GM23248 (cell line): ENCODE measurements around the gene ACADSB. TPM values are rescaled to one million over a fixed set of nuclear protein-coding genes. Genes with fewer than 3 reads are reported as not detected.

Source experiments
- DNase-seq: peaks from one replicate; pipeline ENCODE4 v3.0.0-alpha.2; 2015
- H2AFZ ChIP-seq: fragments of 200-600 bp; sonication (generic); 2 replicates; pipeline ENCODE4 v1.6.1; 2016; ENCODE audit warnings: antibody characterized with exemption
- H3F3A ChIP-seq: fragments of 200-600 bp; sonication (generic); 2 replicates; pipeline ENCODE4 v1.6.1; 2016; ENCODE audit warnings: mild to moderate bottlenecking, antibody characterized with exemption, mixed run types; ENCODE audit not compliant: insufficient read depth
- H3K27ac ChIP-seq: fragments of 200-600 bp; sonication (generic); 2 replicates; pipeline ENCODE4 v1.5.1; 2016; ENCODE audit warnings: mild to moderate bottlenecking
- H3K27me3 ChIP-seq: fragments of 200-600 bp; sonication (generic); replicated peaks from 2 replicates; pipeline ENCODE4 v1.6.1; 2016; ENCODE audit warnings: mild to moderate bottlenecking; ENCODE audit not compliant: insufficient read depth
- H3K36me3 ChIP-seq: fragments of 200-600 bp; sonication (generic); 2 replicates; pipeline ENCODE4 v1.6.1; 2016; ENCODE audit warnings: low read depth, mild to moderate bottlenecking
- H3K4me1 ChIP-seq: fragments of 200-600 bp; sonication (generic); 2 replicates; pipeline ENCODE4 v1.6.1; 2016; ENCODE audit warnings: mild to moderate bottlenecking; ENCODE audit not compliant: insufficient read depth
- H3K4me2 ChIP-seq: fragments of 200-600 bp; sonication (generic); one replicate; pipeline ENCODE4 v1.6.1; 2016; ENCODE audit warnings: mild to moderate bottlenecking; ENCODE audit not compliant: unreplicated experiment
- H3K4me3 ChIP-seq: fragments of 200-600 bp; sonication (generic); 2 replicates; pipeline ENCODE4 v1.5.1; 2016; ENCODE audit warnings: mild to moderate bottlenecking
- H3K79me2 ChIP-seq: fragments of 200-600 bp; sonication (generic); 2 replicates; pipeline ENCODE4 v1.6.1; 2016; ENCODE audit warnings: mild to moderate bottlenecking; ENCODE audit not compliant: insufficient read depth
- H3K9ac ChIP-seq: fragments of 200-600 bp; sonication (generic); 2 replicates; pipeline ENCODE4 v1.6.1; 2016; ENCODE audit warnings: mild to moderate bottlenecking
- H3K9me2 ChIP-seq: fragments of 200-600 bp; sonication (generic); 2 replicates; pipeline ENCODE4 v1.6.1; 2016; ENCODE audit warnings: mixed run types, mild to moderate bottlenecking, moderate library complexity; ENCODE audit not compliant: insufficient read depth
- H3K9me3 ChIP-seq: fragments of 200-600 bp; sonication (generic); one replicate; pipeline ENCODE4 v1.6.1; 2017; ENCODE audit warnings: low read depth
- H4K20me1 ChIP-seq: fragments of 200-600 bp; sonication (generic); 2 replicates; pipeline ENCODE4 v1.6.0; 2016; ENCODE audit not compliant: insufficient read depth
- EZH2 ChIP-seq: fragments of 200-600 bp; sonication (generic); IDR thresholded peaks from 2 replicates; pipeline ENCODE4 v1.6.1; 2018; ENCODE audit warnings: antibody characterized with exemption, mild to moderate bottlenecking; ENCODE audit not compliant: insufficient read depth, poor library complexity, severe bottlenecking
- EZH2phosphoT487 ChIP-seq: fragments of 200-600 bp; sonication (generic); IDR thresholded peaks from 2 replicates; pipeline ENCODE4 v1.6.1; 2018; ENCODE audit warnings: antibody characterized with exemption, moderate library complexity, mild to moderate bottlenecking, low read depth; ENCODE audit not compliant: insufficient read depth
- WGBS, 2 experiments: methylation state at CpG; one replicate each; pipeline ENCODE4 v1.1.6; 2015 to 2017; ENCODE audit warnings: low lambda C conversion rate in 2 of 2, low coverage in 1 of 2; ENCODE audit errors: missing lambda C conversion rate in 2 of 2; 5-methylcytosine and 5-hydroxymethylcytosine counted together
- in situ Hi-C: fragments of 300-500 bp; cut with MboI; formaldehyde crosslinking; loops from 2 replicates; pipeline ENCODE4 v1.15.0; 2020
- polyA plus RNA-seq: library from polyadenylated mRNA; unstranded; fragments of >200 nt; fragmentation: Nextera tagmentation; extraction: Ambion mirVana; gene quantifications from 2 replicates; pipeline ENCODE4 v1.2.1, GENCODE V29; 2016
- total RNA-seq: library from RNA; depleted of rRNA; stranded (reverse); fragments of >200 nt; shearing (Covaris generic); gene quantifications from 2 replicates; pipeline ENCODE4 v1.2.3, GENCODE V29; 2014

The ACADSB gene
- total and polyA plus RNA-seq, 2 experiments from 2014 or later, result 3.7 to 10.5 TPM

DNA sequence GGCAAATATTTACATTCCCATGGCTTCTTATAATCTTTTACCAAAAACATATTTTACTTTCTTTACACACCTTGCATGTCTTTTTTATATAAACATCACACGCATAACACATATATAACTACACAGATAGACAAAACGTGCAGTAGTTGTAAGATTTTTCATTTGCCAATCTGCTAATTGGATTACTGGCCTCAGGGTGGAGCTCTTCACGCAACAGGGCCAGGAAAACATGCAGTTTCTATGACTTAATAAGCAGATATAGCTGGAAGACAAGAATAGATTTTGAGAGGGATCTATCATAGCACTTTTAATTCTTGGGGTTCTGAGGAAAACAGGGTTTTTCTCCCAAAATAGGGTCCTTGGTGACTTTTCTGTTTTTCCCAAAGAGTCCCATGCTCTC, 12.7 kb downstream of the ACADSB start:
- Histone ChIP-seq H3K27me3 (no peaks in the 10 kb centered on the region), H3K9ac (no peak overlapping the region), H3F3A (no peaks in the 10 kb centered on the region), H2AFZ (no peak overlapping the region), H3K79me2 (no peaks in the 10 kb centered on the region), H3K36me3 (no peaks in the 10 kb centered on the region), H4K20me1 (no peaks in the 10 kb centered on the region), H3K4me2 (no peak overlapping the region), H3K4me1 (no peaks in the 10 kb centered on the region), H3K27ac (no peak overlapping the region), H3K4me3 (no peak overlapping the region), H3K9me2 (no peaks in the 10 kb centered on the region), H3K9me3 (no peaks in the 10 kb centered on the region)
- TF ChIP-seq EZH2phosphoT487, result no peak
- TF ChIP-seq EZH2, result no peak
- DNase-seq, result peak; percentile 32
- 72 to 74% methylated on average over 3 of the region's 3 CpGs for WGBS, 2 experiments
- in situ Hi-C loops, result no loop called here

DNA sequence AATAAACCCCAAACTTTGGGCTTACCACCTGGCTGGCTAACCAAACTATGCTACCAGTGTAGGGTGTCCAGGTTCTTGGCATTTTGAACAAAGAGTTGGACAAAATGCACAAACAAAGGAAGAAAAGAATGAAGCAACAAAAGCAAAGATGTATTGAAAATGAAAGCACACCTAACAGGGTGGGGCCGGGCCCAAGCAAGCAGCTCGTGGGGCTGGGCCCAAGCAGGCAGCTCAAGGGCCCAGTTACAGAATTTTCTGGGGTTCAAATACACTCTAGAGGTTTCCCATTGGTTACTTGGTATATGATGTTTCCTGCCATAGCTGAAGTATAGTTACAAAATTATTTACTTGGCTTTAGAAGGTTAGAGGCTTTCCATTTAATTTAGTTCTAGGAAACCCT, 15.7 kb downstream of the ACADSB start:
- Histone ChIP-seq H3K9ac (no peak overlapping the region), H3K4me3 (no peak overlapping the region), H4K20me1 (no peaks in the 10 kb centered on the region), H2AFZ (no peak overlapping the region), H3K9me2 (no peaks in the 10 kb centered on the region), H3K27me3 (no peaks in the 10 kb centered on the region), H3K4me2 (no peak overlapping the region), H3F3A (no peaks in the 10 kb centered on the region), H3K4me1 (no peaks in the 10 kb centered on the region), H3K9me3 (no peaks in the 10 kb centered on the region), H3K79me2 (no peaks in the 10 kb centered on the region), H3K27ac (no peak overlapping the region), H3K36me3 (no peaks in the 10 kb centered on the region)
- DNase-seq, result no peak
- no peak for TF ChIP-seq EZH2
- TF ChIP-seq EZH2phosphoT487, result no peak
- in situ Hi-C loops, result no loop called here
- WGBS, 2 experiments, result 69 to 78% methylated on average over 2 of the region's 2 CpGs

DNA sequence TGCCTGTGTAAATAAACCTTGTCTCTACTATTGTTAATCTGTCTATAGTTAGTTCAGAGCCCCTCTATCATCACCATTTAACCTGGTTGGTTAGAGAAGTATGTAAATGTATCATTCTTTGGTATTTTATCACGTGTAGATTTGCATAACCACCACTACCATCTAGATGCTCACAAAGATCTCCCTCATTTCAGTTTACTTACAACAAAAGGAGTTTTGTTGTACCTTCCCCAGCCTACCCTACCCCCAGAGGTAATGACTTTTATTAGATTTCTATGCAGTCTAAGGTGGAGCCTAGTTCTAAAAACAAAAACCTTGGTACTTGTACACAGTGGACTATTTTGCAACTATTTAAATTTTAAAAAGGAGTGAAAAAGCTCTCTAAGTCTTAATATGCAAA, 17.5 kb downstream of the ACADSB start:
- no peak for DNase-seq
- H3K4me1 ChIP-seq, result no peaks in the 10 kb centered on the region
- no peaks in the 10 kb centered on the region for H3K9me3 ChIP-seq
- no peak overlapping the region for H3K4me2 ChIP-seq
- H3K79me2 ChIP-seq, result no peaks in the 10 kb centered on the region
- H4K20me1 ChIP-seq, result no peaks in the 10 kb centered on the region
- TF ChIP-seq EZH2 (no peak), EZH2phosphoT487 (no peak)
- WGBS, 2 experiments, result 27 to 32% methylated on average over 1 of the region's 1 CpG
- H3K36me3 ChIP-seq, result no peaks in the 10 kb centered on the region
- no peaks in the 10 kb centered on the region for H3K9me2 ChIP-seq
- H3K4me3 ChIP-seq, result no peak overlapping the region
- no peak overlapping the region for H3K9ac ChIP-seq
- H3K27ac ChIP-seq, result no peak overlapping the region
- H3K27me3 ChIP-seq, result no peaks in the 10 kb centered on the region
- no peak overlapping the region for H2AFZ ChIP-seq
- no peaks in the 10 kb centered on the region for H3F3A ChIP-seq
- in situ Hi-C loops, result loop anchor here (25.0 kb wide), 1 partner anchor 936 kb away; no protein-coding TSS in a partner anchor

DNA sequence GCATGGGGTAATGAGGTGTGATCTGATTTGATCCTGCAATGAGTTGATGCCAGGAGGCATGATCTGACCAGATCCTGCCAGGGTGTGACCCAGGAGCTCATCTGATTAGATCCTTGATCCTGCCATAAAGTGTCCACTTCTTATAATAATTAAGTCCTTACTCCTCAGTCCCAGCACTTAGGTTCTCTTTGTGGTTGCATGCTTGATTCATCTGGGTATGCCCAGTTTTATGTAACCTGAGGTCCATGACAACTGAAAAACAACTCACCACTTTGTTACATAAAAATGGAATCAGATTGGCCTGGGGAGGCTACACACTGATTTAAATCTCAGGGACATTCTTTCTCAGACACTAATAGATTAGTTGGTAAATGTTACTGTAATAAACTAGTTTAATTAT, 19.1 kb downstream of the ACADSB start:
- no peak overlapping the region for H3K27ac ChIP-seq
- H4K20me1 ChIP-seq, result no peaks in the 10 kb centered on the region
- H2AFZ ChIP-seq, result no peak overlapping the region
- H3K79me2 ChIP-seq, result no peaks in the 10 kb centered on the region
- no peaks in the 10 kb centered on the region for H3K4me1 ChIP-seq
- H3K4me2 ChIP-seq, result no peak overlapping the region
- no peaks in the 10 kb centered on the region for H3K36me3 ChIP-seq
- TF ChIP-seq EZH2, result no peak
- TF ChIP-seq EZH2phosphoT487, result no peak
- in situ Hi-C loops, result loop anchor here (25.0 kb wide), 1 partner anchor 934 kb away; no protein-coding TSS in a partner anchor
- DNase-seq, result peak; percentile 26
- H3K4me3 ChIP-seq, result no peak overlapping the region
- H3F3A ChIP-seq, result no peaks in the 10 kb centered on the region
- H3K9me2 ChIP-seq, result no peaks in the 10 kb centered on the region
- H3K27me3 ChIP-seq, result no peaks in the 10 kb centered on the region
- H3K9ac ChIP-seq, result no peak overlapping the region
- H3K9me3 ChIP-seq, result no peaks in the 10 kb centered on the region

DNA sequence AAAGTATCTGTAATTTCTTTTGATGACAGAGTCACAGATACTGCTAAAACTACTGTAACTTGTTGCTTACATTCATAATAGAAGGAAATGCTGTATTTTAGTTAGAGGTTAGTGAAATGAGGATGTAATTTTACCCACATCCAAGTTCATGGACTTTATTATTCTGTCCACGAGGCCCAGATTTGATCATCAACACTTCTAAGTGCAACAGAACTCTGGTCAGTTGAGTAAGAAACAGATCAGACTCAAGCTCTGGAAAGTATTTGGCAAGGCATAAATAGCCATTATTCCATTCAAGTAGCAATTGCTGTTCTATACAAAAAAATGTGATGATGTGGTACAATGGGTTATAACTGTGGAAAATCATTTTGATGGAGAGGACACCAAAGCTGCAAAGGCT, 22.3 kb downstream of the ACADSB start:
- DNase-seq, result no peak
- no peak overlapping the region for H3K27ac ChIP-seq
- TF ChIP-seq EZH2 (no peak), EZH2phosphoT487 (no peak)
- H2AFZ ChIP-seq, result no peak overlapping the region
- H3K36me3 ChIP-seq, result no peaks in the 10 kb centered on the region
- H3K4me3 ChIP-seq, result no peak overlapping the region
- no peaks in the 10 kb centered on the region for H3K9me3 ChIP-seq
- no peaks in the 10 kb centered on the region for H3K79me2 ChIP-seq
- H3K27me3 ChIP-seq, result no peaks in the 10 kb centered on the region
- H3K9me2 ChIP-seq, result no peaks in the 10 kb centered on the region
- 58 to 80% methylated on average over 1 of the region's 1 CpG for WGBS, 2 experiments
- no peak overlapping the region for H3K9ac ChIP-seq
- H4K20me1 ChIP-seq, result no peaks in the 10 kb centered on the region
- in situ Hi-C loops, result loop anchor here (25.0 kb wide), 1 partner anchor 931 kb away; no protein-coding TSS in a partner anchor
- H3K4me2 ChIP-seq, result no peak overlapping the region
- H3F3A ChIP-seq, result no peaks in the 10 kb centered on the region
- no peaks in the 10 kb centered on the region for H3K4me1 ChIP-seq
